ENCODE measurements around the gene PTPRA. TPM values are rescaled to one million over a fixed set of nuclear protein-coding genes. Genes with fewer than 3 reads are reported as not detected.
"Not testable (repeated sequence)": the region's sequence is repeated elsewhere in the genome, so short reads cannot be mapped to it uniquely, and the experiment has no call there.

Gene PTPRA
- total and polyA plus RNA-seq, 2 of the 8 experiments (the other 6 are each of a cell fraction or from before 2014, with no cell fraction given) = 47.7 to 51.3 TPM

- not testable (repeated sequence) for H2BK120ac ChIP-seq (replicated peaks; ENCODE audit: low read depth, low read length); H3K27me3 ChIP-seq (replicated peaks in 1 of 4; ENCODE audit: control insufficient read depth in 3 of 4, extremely low read depth in 1 of 4, insufficient read depth in 3 of 4, low read length in 3 of 4); H2BK5ac ChIP-seq (ENCODE audit: low read depth, low read length); H4K5ac ChIP-seq (ENCODE audit: insufficient read length, low read depth, low read length); H4K20me1 ChIP-seq (replicated peaks in 1 of 2; ENCODE audit: control insufficient read depth in 1 of 2, insufficient read depth in 2 of 2, low read length in 2 of 2); H3K9ac ChIP-seq (replicated peaks in 1 of 4; ENCODE audit: extremely low read depth in 1 of 4, low read depth in 3 of 4, low read length in 3 of 4); H2BK20ac ChIP-seq (ENCODE audit: low read length); H3K4ac ChIP-seq (replicated peaks; ENCODE audit: insufficient read length, low read depth, low read length); H3K56ac ChIP-seq (replicated peaks; ENCODE audit: insufficient read length, low read depth, low read length); H3K4me2 ChIP-seq (ENCODE audit: insufficient read depth in 1 of 2, low read depth in 2 of 2, low read length in 2 of 2); H3K4me1 ChIP-seq (replicated peaks in 1 of 4; ENCODE audit: control insufficient read depth in 3 of 4, insufficient read depth in 4 of 4, low read length in 3 of 4); H3K9me3 ChIP-seq (ENCODE audit: insufficient read depth in 2 of 2, low read depth in 1 of 2, low read length in 1 of 2); H2BK15ac ChIP-seq (ENCODE audit: low read length); H3K79me1 ChIP-seq (ENCODE audit: low read depth, low read length); H3K23ac ChIP-seq (ENCODE audit: insufficient read length); H3K14ac ChIP-seq (ENCODE audit: insufficient read length); H3K18ac ChIP-seq (ENCODE audit: extremely low read depth, low read length); H2AFZ ChIP-seq (ENCODE audit: low read length); H3K4me3 ChIP-seq (ENCODE audit: extremely low read depth in 1 of 4, insufficient read depth in 2 of 4, low read depth in 3 of 4, low read length in 4 of 4); H3K27ac ChIP-seq (ENCODE audit: low read depth, low read length); H3K23me2 ChIP-seq (ENCODE audit: low read depth, low read length); H2AK5ac ChIP-seq (ENCODE audit: low read depth, low read length); DNase-seq (ENCODE audit: low read depth in 1 of 2, low spot score in 2 of 2); H4K91ac ChIP-seq (replicated peaks; ENCODE audit: insufficient read length, low read length); H2BK12ac ChIP-seq (ENCODE audit: low read depth, low read length); H4K8ac ChIP-seq (ENCODE audit: extremely low read depth, insufficient read depth, low read length); FAIRE-seq; H3K79me2 ChIP-seq (ENCODE audit: control insufficient read depth in 1 of 2, insufficient read depth in 2 of 2, low read length in 2 of 2)
- peaks cover 6 to 22% (median 8%) of the 10 kb centered on the region in 4 experiments for H3K36me3 ChIP-seq (ENCODE audit: control insufficient read depth in 2 of 4, insufficient read depth in 4 of 4, low read length in 3 of 4)
- POLR2A ChIA-PET (ENCODE audit: partially characterized antibody) = interaction anchor here (0.6 to 1.7 kb wide), 2 partner anchors 15 to 33 kb away, joined by 4 read pairs; no protein-coding TSS in a partner anchor
- 91% methylated on average over 4 of the region's 5 CpGs; no CpG with 5 or more reads in 1 of the 2 experiments for WGBS, 2 experiments (ENCODE audit: extremely low coverage in 1 of 2, insufficient coverage in 1 of 2, insufficient read length in 1 of 2, insufficient replicate concordance in 2 of 2, low coverage in 1 of 2, low lambda C conversion rate in 2 of 2, missing lambda C conversion rate in 1 of 2)
- CTCF ChIA-PET (ENCODE audit: partially characterized antibody) = interaction anchor here (0.7 kb wide), 1 partner anchor 305 kb away, joined by 4 read pairs; no protein-coding TSS in a partner anchor
Measured at GRCh38 chr20:3015302-3015701, 142.0 kb downstream of the PTPRA start.
